Measurements from ENCODE around the gene DNAJC21.
"Not testable (repeated sequence)": the region's sequence is repeated elsewhere in the genome, so short reads cannot be mapped to it uniquely, and the experiment has no call there.

DNAJC21 gene

DNA sequence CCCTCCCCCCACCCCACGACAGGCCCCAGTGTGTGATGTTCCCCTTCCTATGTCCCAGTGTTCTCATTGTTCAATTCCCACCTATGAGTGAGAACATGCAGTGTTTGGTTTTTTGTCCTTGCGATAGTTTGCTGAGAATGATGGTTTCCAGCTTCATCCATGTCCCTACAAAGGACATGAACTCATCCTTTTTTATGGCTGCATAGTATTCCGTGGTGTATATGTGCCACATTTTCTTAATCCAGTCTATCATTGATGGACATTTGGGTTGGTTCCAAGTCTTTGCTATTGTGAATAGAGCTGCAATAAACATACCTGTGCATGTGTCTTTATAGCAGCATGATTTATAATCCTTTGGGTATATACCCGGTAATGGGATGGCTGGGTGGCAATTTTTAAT, 42.3 kb downstream of the DNAJC21 start:
- H3K36me3 ChIP-seq (ENCODE audit: control insufficient read depth, insufficient read depth, low read length); H3K9me3 ChIP-seq (ENCODE audit: control insufficient read depth, low read length); H3K4me1 ChIP-seq (ENCODE audit: control insufficient read depth, insufficient read depth, low read length); H3K27me3 ChIP-seq (ENCODE audit: control insufficient read depth, insufficient read depth, low read length, poor library complexity, severe bottlenecking); H3K27ac ChIP-seq (ENCODE audit: insufficient read depth, low read depth, low read length, poor library complexity, severe bottlenecking); H3K4me3 ChIP-seq (ENCODE audit: insufficient read depth, low read depth, low read length): not testable (repeated sequence)
- 86 to 100% methylated on average over 1 of the region's 4 CpGs for WGBS, 2 experiments

GRCh38 chr5:34976347-34976746, 47.0 kb downstream of the DNAJC21 start:
- Histone ChIP-seq H3K4me3 (ENCODE audit: insufficient read depth, low read depth, low read length) (no peak overlapping the region), H3K4me1 (ENCODE audit: control insufficient read depth, insufficient read depth, low read length) (no peaks in the 10 kb centered on the region), H3K27me3 (ENCODE audit: control insufficient read depth, insufficient read depth, low read length, poor library complexity, severe bottlenecking) (no peaks in the 10 kb centered on the region), H3K36me3 (ENCODE audit: control insufficient read depth, insufficient read depth, low read length) (no peaks in the 10 kb centered on the region), H3K9me3 (ENCODE audit: control insufficient read depth, low read length) (no peaks in the 10 kb centered on the region), H3K27ac (ENCODE audit: insufficient read depth, low read depth, low read length, poor library complexity, severe bottlenecking) (no peak overlapping the region)
- 81 to 85% methylated on average over 5 of the region's 5 CpGs for WGBS, 2 experiments

DNA sequence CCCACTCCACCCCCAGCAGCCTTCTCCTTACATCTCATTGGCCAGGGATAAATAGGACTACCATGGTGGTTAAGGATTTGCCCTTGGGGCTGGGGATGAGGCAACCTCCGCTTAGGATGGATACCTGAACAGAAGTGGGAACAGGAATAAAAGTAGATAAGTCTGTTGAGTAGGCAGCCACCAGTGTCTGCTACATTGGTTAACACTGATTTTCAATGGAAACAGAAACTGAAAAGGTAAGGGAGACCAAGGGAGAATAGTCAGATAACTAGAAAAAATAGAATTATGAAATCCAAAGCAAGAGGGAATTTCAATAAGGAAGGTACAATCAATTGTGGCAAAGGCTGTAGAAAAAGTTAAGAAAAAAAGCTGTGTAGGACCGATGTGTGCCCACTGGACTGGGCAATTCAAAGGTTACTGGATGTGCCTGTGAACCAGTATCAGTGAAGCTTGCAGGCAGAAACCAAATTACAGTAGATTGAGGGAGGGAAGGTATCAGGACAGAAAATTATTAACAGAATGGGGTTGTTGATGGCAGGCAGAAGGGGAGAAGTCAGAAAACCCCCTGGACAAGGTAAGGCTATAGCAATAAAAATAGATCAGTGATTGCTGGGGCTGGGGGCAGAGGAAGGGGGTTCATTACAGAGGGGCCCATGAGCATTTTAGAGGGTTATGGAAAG, 48.7 kb downstream of the DNAJC21 start:
- no peaks in the 10 kb centered on the region for H3K9me3 ChIP-seq (ENCODE audit: control insufficient read depth, low read length)
- WGBS, 2 experiments = 94% methylated on average over 1 of the region's 2 CpGs
- H3K4me3 ChIP-seq (ENCODE audit: insufficient read depth, low read depth, low read length) = no peak overlapping the region
- no peaks in the 10 kb centered on the region for H3K36me3 ChIP-seq (ENCODE audit: control insufficient read depth, insufficient read depth, low read length)
- H3K27me3 ChIP-seq (ENCODE audit: control insufficient read depth, insufficient read depth, low read length, poor library complexity, severe bottlenecking) = no peaks in the 10 kb centered on the region
- no peak overlapping the region for H3K27ac ChIP-seq (ENCODE audit: insufficient read depth, low read depth, low read length, poor library complexity, severe bottlenecking)
- no peaks in the 10 kb centered on the region for H3K4me1 ChIP-seq (ENCODE audit: control insufficient read depth, insufficient read depth, low read length)

- H3K4me1 ChIP-seq (ENCODE audit: control insufficient read depth, insufficient read depth, low read length) = no peaks in the 10 kb centered on the region
- H3K27ac ChIP-seq (ENCODE audit: insufficient read depth, low read depth, low read length, poor library complexity, severe bottlenecking) = no peak overlapping the region
- H3K27me3 ChIP-seq (ENCODE audit: control insufficient read depth, insufficient read depth, low read length, poor library complexity, severe bottlenecking) = no peaks in the 10 kb centered on the region
- H3K36me3 ChIP-seq (ENCODE audit: control insufficient read depth, insufficient read depth, low read length) = no peaks in the 10 kb centered on the region
- H3K9me3 ChIP-seq (ENCODE audit: control insufficient read depth, low read length) = no peaks in the 10 kb centered on the region
- H3K4me3 ChIP-seq (ENCODE audit: insufficient read depth, low read depth, low read length) = no peak overlapping the region
- 78 to 81% methylated on average over 4 of the region's 4 CpGs for WGBS, 2 experiments
Measured at GRCh38 chr5:34978681-34979080, 49.3 kb downstream of the DNAJC21 start.

- Histone ChIP-seq H3K4me1 (ENCODE audit: control insufficient read depth, insufficient read depth, low read length) (no peaks in the 10 kb centered on the region), H3K9me3 (ENCODE audit: control insufficient read depth, low read length) (no peaks in the 10 kb centered on the region), H3K27ac (ENCODE audit: insufficient read depth, low read depth, low read length, poor library complexity, severe bottlenecking) (no peak overlapping the region), H3K27me3 (ENCODE audit: control insufficient read depth, insufficient read depth, low read length, poor library complexity, severe bottlenecking) (no peaks in the 10 kb centered on the region), H3K4me3 (ENCODE audit: insufficient read depth, low read depth, low read length) (no peak overlapping the region), H3K36me3 (ENCODE audit: control insufficient read depth, insufficient read depth, low read length) (no peaks in the 10 kb centered on the region)
- 86 to 97% methylated on average over 4 of the region's 4 CpGs for WGBS, 2 experiments
Measured at GRCh38 chr5:34982823-34983222, 53.5 kb downstream of the DNAJC21 start.

- 90 to 93% methylated on average over 1 of the region's 1 CpG for WGBS, 2 experiments
- no peaks in the 10 kb centered on the region for H3K36me3 ChIP-seq (ENCODE audit: control insufficient read depth, insufficient read depth, low read length)
- no peaks in the 10 kb centered on the region for H3K9me3 ChIP-seq (ENCODE audit: control insufficient read depth, low read length)
- H3K4me3 ChIP-seq (ENCODE audit: insufficient read depth, low read depth, low read length) = no peak overlapping the region
- no peak overlapping the region for H3K27ac ChIP-seq (ENCODE audit: insufficient read depth, low read depth, low read length, poor library complexity, severe bottlenecking)
- no peaks in the 10 kb centered on the region for H3K4me1 ChIP-seq (ENCODE audit: control insufficient read depth, insufficient read depth, low read length)
- H3K27me3 ChIP-seq (ENCODE audit: control insufficient read depth, insufficient read depth, low read length, poor library complexity, severe bottlenecking) = no peaks in the 10 kb centered on the region
Measured at GRCh38 chr5:34986965-34987364, 57.6 kb downstream of the DNAJC21 start.

DNA sequence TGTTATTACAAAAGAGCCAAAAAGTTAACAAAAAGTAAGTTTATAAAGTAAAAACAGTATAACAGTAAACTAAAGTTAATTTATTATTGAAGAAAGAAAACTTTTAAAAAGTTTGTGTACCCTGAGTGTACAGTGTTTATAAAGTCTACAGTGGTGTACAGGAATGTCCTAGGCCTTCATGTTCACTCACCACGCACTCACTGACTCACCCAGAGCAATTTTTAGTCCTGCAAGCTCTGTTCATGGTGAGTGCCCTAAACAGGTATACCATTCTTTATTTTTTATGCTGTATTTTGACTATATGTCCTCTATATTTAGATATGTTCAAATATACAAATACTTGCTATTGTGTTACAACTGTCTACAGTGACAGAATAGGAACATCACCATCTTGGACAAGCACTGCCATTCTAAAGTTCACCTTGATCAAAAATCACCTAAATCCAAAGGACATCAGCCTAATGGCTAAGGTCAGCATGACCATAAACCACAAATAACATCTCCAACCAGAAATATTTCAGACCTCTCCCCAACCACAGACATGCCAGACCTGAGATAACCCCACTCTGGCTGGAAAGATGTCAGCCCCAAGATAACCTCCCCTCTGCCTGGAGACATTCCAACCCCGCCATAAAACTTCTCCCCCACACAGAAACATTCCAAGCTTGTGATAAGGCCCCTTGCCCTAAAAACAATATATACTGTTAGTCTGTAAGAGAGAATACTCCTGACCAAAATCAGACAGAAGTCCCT, 62.3 kb downstream of the DNAJC21 start:
- Histone ChIP-seq H3K9me3 (ENCODE audit: control insufficient read depth, low read length) (no peaks in the 10 kb centered on the region), H3K27ac (ENCODE audit: insufficient read depth, low read depth, low read length, poor library complexity, severe bottlenecking) (no peak overlapping the region), H3K27me3 (ENCODE audit: control insufficient read depth, insufficient read depth, low read length, poor library complexity, severe bottlenecking) (no peaks in the 10 kb centered on the region), H3K36me3 (ENCODE audit: control insufficient read depth, insufficient read depth, low read length) (no peaks in the 10 kb centered on the region), H3K4me1 (ENCODE audit: control insufficient read depth, insufficient read depth, low read length) (no peaks in the 10 kb centered on the region), H3K4me3 (ENCODE audit: insufficient read depth, low read depth, low read length) (no peak overlapping the region)
- WGBS, 2 experiments = 86 to 96% methylated on average over 2 of the region's 2 CpGs

DNA sequence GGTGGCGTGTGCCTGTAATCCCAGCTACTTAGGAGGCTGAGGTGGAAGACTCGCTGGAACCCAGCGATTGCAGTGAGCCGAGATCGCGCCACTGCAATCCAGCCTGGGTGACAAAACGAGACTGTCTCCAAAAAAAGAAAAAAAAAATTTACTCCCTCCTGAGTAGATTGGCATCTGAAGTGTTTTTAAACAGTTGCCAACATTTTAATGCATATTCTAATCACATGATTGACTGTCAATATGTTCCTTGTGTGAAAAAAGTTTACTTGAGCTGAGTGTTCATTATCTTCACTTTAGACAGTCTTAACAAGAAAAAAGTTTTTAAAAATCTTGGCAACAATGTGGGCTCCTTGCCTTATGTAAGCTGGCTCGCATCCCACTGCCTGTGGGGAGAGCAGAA, 64.6 kb downstream of the DNAJC21 start:
- H3K27me3 ChIP-seq (ENCODE audit: control insufficient read depth, insufficient read depth, low read length, poor library complexity, severe bottlenecking) = no peaks in the 10 kb centered on the region
- H3K36me3 ChIP-seq (ENCODE audit: control insufficient read depth, insufficient read depth, low read length) = no peaks in the 10 kb centered on the region
- no peak overlapping the region for H3K27ac ChIP-seq (ENCODE audit: insufficient read depth, low read depth, low read length, poor library complexity, severe bottlenecking)
- H3K9me3 ChIP-seq (ENCODE audit: control insufficient read depth, low read length) = no peaks in the 10 kb centered on the region
- 92 to 96% methylated on average over 8 of the region's 8 CpGs for WGBS, 2 experiments
- H3K4me3 ChIP-seq (ENCODE audit: insufficient read depth, low read depth, low read length) = no peak overlapping the region
- H3K4me1 ChIP-seq (ENCODE audit: control insufficient read depth, insufficient read depth, low read length) = no peaks in the 10 kb centered on the region

DNA sequence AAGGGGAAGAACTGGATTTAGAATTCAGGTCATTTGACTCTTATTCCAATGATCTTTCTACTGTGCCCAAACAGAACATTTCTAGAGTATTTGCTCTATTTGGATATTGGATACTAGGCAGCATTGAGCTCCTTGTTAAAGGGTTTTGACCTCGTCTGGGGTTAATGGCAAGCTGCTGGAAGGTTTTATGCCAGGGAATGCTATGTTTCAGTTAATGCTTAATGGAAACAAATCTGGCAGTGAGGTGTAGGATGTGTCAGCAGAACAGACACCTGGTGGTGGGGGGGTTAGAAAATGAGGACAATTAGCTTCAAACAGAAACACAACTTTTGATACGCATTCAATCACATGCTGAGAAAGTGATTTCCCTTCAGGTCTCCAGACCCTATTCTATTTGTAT, 66.9 kb downstream of the DNAJC21 start:
- Histone ChIP-seq H3K4me1 (ENCODE audit: control insufficient read depth, insufficient read depth, low read length) (no peaks in the 10 kb centered on the region), H3K9me3 (ENCODE audit: control insufficient read depth, low read length) (no peaks in the 10 kb centered on the region), H3K4me3 (ENCODE audit: insufficient read depth, low read depth, low read length) (no peak overlapping the region), H3K27me3 (ENCODE audit: control insufficient read depth, insufficient read depth, low read length, poor library complexity, severe bottlenecking) (no peaks in the 10 kb centered on the region), H3K27ac (ENCODE audit: insufficient read depth, low read depth, low read length, poor library complexity, severe bottlenecking) (no peak overlapping the region), H3K36me3 (ENCODE audit: control insufficient read depth, insufficient read depth, low read length) (no peaks in the 10 kb centered on the region)
- WGBS, 2 experiments = 90 to 91% methylated on average over 2 of the region's 2 CpGs

- Histone ChIP-seq H3K4me3 (ENCODE audit: insufficient read depth, low read depth, low read length) (no peak overlapping the region), H3K9me3 (ENCODE audit: control insufficient read depth, low read length) (no peaks in the 10 kb centered on the region), H3K36me3 (ENCODE audit: control insufficient read depth, insufficient read depth, low read length) (no peaks in the 10 kb centered on the region), H3K27me3 (ENCODE audit: control insufficient read depth, insufficient read depth, low read length, poor library complexity, severe bottlenecking) (no peaks in the 10 kb centered on the region), H3K4me1 (ENCODE audit: control insufficient read depth, insufficient read depth, low read length) (no peaks in the 10 kb centered on the region), H3K27ac (ENCODE audit: insufficient read depth, low read depth, low read length, poor library complexity, severe bottlenecking) (no peak overlapping the region)
- WGBS, 2 experiments = 92 to 95% methylated on average over 4 to 5 of the region's 6 CpGs
Measured at GRCh38 chr5:34998058-34998789, 68.9 kb downstream of the DNAJC21 start.

All from ectodermal cell (in vitro differentiated cells).